OCI-LY7 (cell line): ENCODE measurements around the gene PRCC.

Experiments
- EZH2phosphoT487 ChIP-seq: fragments of 200-600 bp; sonication (generic); IDR thresholded peaks from 2 replicates; pipeline ENCODE4 v1.6.1; 2018; ENCODE audit warnings: low read depth, borderline replicate concordance, mild to moderate bottlenecking, mixed run types, antibody characterized with exemption, low read length, moderate library complexity, mixed read lengths
- TF ChIP-seq, protein P1 (sequence below): fragments of 200-600 bp; sonication (generic); conservative IDR thresholded peaks from 2 replicates; pipeline ENCODE4 v1.5.1; 2014; ENCODE audit warnings: mild to moderate bottlenecking, antibody characterized with exemption, low read length, moderate library complexity, mixed read lengths

DNA sequence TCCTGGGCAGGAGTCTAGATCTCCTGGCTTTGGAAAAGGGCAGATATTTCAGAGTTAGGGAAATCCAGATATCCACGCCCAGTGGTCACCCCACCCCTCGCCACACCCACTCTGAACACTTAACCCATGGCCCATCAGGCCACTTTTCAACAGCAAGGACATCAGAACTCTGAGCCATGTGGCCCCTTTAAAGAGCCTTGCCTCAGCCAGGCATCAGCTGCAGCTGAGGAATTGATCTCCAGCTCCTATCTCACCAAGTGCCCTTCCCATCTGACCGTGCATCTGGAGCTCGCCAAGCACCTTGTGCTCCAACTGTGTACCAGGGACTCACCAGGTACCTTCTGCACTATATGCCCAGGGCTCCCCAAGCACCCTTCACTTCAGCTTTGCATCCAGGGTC lies 69.6 kb downstream of the PRCC start:
- TF ChIP-seq, protein P1, sequence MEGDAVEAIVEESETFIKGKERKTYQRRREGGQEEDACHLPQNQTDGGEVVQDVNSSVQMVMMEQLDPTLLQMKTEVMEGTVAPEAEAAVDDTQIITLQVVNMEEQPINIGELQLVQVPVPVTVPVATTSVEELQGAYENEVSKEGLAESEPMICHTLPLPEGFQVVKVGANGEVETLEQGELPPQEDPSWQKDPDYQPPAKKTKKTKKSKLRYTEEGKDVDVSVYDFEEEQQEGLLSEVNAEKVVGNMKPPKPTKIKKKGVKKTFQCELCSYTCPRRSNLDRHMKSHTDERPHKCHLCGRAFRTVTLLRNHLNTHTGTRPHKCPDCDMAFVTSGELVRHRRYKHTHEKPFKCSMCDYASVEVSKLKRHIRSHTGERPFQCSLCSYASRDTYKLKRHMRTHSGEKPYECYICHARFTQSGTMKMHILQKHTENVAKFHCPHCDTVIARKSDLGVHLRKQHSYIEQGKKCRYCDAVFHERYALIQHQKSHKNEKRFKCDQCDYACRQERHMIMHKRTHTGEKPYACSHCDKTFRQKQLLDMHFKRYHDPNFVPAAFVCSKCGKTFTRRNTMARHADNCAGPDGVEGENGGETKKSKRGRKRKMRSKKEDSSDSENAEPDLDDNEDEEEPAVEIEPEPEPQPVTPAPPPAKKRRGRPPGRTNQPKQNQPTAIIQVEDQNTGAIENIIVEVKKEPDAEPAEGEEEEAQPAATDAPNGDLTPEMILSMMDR = no peak
- TF ChIP-seq EZH2phosphoT487 = no peak
